Neural progenitor cell (in vitro differentiated cells): Measurements from ENCODE around the gene ASPRV1.

Experiments used
- CTCF ChIP-seq: fragments of 200-600 bp; sonication (generic); IDR thresholded peaks from 2 replicates; pipeline ENCODE4 v1.5.1; 2017; ENCODE audit warnings: antibody characterized with exemption, mild to moderate bottlenecking
- EZH2 ChIP-seq: fragments of 200-600 bp; sonication (generic); IDR thresholded peaks from 2 replicates; pipeline ENCODE4 v1.6.1; 2017; ENCODE audit warnings: antibody characterized with exemption, mild to moderate bottlenecking, moderate library complexity
- EZH2phosphoT487 ChIP-seq: fragments of 200-600 bp; sonication (generic); IDR thresholded peaks from 2 replicates; pipeline ENCODE4 v1.6.1; 2017; ENCODE audit warnings: antibody characterized with exemption

- TF ChIP-seq CTCF (no peak), EZH2 (no peak), EZH2phosphoT487 (no peak)
Measured at GRCh38 chr2:69988086-69988635, 26.7 kb upstream of the ASPRV1 start.
